MM.1S (cell line): ENCODE measurements around the gene USP25.

Experiments used
- CTCF ChIP-seq: fragments of 300-600 bp; sonication (generic); IDR thresholded peaks from 2 replicates; pipeline ENCODE4 v1.5.1; 2016; ENCODE audit warnings: antibody characterized with exemption, low read length, mixed read lengths
- EZH2 ChIP-seq: fragments of 300-600 bp; sonication (generic); optimal IDR thresholded peaks from 2 replicates; pipeline ENCODE3; 2017; ENCODE audit warnings: low read depth, mild to moderate bottlenecking, antibody characterized with exemption, low read length, mixed read lengths

DNA sequence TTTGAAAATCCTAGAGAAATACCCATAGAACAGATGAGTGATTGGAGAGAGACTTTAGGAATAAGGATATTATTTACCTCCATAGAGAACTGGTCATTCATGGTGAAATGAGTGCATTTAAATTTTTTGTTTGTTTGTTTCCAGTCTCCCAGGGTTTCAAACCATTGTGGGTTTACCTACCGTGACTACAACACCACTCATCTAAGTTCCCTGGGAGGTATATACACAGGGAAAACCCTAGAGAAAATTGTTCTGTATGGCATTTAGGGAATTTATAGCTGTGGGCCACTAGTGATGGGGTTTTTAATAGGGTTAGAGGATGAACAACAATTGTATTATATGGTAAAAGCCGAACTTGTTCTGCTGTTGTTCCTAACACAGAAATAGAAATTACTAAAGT, 109.2 kb downstream of the USP25 start:
- TF ChIP-seq CTCF, result no peak
- no peak for TF ChIP-seq EZH2
